Left colon (tissue), 2 donors: ENCODE data around the gene AACS. TPM values are rescaled to one million over a fixed set of nuclear protein-coding genes. Genes with fewer than 3 reads are reported as not detected.
A peak's percentile ranks its signal among the peaks of the same experiment; 100 is the strongest.
"Not testable (repeated sequence)": the region's sequence is repeated elsewhere in the genome, so short reads cannot be mapped to it uniquely, and the experiment has no call there.

Experiments used
- ATAC-seq: fragments of 200-7000 bp; cut with Tn5 transposase; one replicate; pipeline ENCODE4 v1.9.1; 2020; ENCODE audit warnings: mild to moderate bottlenecking, moderate library complexity
- DNase-seq, 2 donors: peaks; one replicate each; pipeline ENCODE4 v3.0.0-alpha.2; 2020
- intact Hi-C, 2 donors: fragments of 100-400 bp; cut with DNase I in 1 of 2; cut with micrococcal nuclease in 1 of 2; formaldehyde crosslinking; loops; one replicate each; pipeline versions ENCODE4 v1.11.2 to v1.14.0; 2022; cut with DNase I, micrococcal nuclease
- total RNA-seq, 2 donors: library from RNA; stranded (reverse); fragmentation: NEBNext Ultra II Directional; extraction: Animal tissue kit (Norgen Biotek cat#: 25700); gene quantifications; one replicate each; pipeline ENCODE4 v1.2.1, GENCODE V29; 2021
- donor health status: DM: no; HTN: no; CAD: no.
- donor health status: DM: yes; HTN: yes; CAD: no.

The AACS gene
- total RNA-seq, 2 donors from 2014 or later = 43.8 to 69.0 TPM

DNA sequence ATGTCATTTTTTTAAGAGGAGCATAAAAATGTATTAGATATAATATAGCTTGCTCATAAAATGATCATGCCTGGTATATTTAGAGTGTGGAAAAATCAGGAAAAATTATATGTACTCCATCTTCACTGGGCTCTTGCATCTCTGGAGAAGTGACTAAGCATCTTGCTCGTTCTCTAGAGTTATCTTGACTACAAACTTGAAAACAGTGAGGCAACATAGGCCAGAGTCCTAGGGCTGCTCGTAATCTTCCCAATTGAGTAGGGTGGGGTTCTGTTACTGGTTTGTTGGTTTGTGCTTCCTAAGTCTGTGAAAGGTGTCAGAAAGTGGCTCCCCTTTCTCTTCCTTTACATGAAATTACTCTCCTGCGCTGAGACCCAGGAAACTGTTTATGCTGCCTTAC is 46.2 kb downstream of the AACS start:
- intact Hi-C loops = no loop called here
- peak; percentile 68 for ATAC-seq
- DNase-seq = no peak

DNA sequence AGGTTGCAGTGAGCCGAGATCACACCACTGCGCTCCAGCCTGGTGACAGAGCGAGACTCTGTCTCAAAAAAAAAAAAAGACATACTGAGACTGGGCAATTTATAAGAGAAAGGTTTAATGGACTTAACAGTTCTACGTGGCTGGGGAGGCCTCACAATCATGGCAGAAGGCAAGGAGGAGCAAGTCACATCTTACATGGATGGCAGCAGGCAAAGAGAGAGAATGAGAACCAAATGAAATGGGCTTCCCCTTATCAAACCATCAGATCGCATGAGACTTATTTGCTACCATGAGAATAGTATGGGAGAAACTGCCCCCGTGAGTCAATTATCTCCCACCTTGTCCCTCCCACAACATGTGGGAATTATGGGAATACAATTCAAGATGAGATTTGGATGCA is 47.4 kb downstream of the AACS start:
- ATAC-seq, intact Hi-C loops, DNase-seq: not testable (repeated sequence)

DNA sequence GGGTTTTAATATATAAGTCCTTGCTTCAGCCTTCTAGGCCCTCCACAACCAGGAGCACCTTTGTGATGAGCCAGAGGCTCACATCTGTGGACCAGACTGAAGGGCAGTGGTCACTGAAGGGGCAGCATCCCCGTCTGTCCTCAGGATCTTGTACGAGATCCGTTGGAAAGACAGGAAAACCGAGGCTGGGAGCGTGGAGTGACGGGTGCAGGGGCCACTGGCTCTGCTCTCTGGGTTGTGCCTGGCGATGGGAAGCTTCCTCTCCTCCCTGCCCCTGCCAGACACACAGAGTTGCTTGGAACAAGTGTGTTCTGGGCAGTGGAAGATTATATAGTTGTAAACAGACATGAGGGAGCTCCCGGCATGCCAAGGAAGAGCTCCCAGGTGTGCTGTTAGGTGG is 48.0 kb downstream of the AACS start:
- ATAC-seq = no peak

DNA sequence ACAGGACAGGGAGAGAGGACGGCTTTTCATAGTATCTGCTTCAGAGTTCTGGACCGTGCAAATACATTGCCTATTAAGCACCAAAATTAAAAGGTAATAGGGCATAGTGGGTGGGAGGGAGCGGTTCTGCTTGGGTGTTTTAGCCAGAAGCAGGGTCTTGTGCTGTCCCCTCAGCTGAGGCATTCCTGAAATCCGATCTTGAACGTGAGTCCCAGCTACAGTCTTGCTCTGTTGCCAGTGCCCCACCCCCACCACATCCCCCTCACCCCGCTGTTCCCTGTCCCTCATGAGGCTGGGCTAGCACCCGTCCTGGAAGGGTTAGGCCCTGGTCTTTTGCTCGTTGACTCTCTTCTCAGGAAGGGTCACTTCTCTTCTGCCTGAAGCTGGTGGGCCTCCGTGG is 48.6 kb downstream of the AACS start:
- DNase-seq = no peak
- no peak for ATAC-seq
- intact Hi-C loops = no loop called here

More for the DNA sequence above, 48.0 kb downstream of the AACS start:
- intact Hi-C loops = no loop called here
- DNase-seq = no peak

DNA sequence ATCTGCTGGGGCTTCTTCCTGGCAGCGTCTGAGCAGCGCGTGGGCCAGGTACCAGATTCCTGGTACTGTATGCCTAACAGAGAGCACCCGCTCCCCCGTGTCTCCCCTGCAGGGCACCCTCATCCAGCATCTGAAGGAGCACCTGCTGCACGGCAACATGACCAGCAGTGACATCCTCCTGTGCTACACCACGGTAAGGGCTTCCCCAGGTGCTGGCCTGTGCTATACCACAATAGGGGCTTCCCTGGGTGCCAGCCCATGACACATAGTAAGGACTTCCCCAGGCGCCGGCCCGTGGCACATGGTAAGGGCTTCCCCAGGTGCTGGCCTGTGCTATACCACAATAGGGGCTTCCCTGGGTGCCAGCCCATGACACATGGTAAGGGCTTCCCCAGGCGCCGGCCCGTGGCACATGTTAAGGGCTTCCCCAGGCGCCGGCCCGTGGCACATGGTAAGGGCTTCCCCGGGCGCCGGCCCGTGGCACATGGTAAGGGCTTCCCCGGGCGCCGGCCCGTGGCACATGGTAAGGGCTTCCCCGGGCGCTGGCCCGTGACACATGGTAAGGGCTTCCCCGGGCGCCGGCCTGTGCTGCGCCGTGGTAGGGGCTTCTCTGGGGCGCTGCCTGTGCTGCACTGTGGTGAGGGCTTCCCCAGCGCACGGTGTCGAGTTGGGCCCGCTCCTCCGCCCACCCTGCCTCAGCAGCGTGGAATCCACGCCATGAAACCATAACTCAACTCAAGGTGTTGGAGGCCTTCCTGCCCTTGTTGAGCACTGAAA is 49.3 kb downstream of the AACS start:
- intact Hi-C loops = no loop called here
- ATAC-seq (no peak), DNase-seq (no peak)

DNA sequence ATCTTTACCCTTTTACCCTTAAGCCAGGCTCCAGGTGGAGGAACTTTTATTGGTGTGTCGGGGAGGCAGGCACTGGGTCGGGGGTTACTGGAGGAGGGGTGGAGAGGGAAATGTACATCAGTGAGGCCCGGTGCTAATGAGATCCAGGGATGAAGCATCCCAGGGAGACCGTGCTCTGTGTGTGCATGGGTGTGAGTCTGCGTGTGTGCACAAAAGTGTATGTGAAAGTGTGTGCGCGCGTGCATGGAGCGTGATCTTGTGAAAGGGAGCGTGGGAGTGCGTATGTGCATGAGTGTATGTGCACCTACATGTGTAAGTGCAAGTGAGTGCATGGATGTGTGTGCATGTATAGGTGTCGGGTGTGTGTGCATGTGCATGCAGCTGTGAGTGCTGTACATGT is 55.3 kb downstream of the AACS start:
- intact Hi-C loops = no loop called here
- no peak for DNase-seq
- ATAC-seq = peak; percentile 24

DNA sequence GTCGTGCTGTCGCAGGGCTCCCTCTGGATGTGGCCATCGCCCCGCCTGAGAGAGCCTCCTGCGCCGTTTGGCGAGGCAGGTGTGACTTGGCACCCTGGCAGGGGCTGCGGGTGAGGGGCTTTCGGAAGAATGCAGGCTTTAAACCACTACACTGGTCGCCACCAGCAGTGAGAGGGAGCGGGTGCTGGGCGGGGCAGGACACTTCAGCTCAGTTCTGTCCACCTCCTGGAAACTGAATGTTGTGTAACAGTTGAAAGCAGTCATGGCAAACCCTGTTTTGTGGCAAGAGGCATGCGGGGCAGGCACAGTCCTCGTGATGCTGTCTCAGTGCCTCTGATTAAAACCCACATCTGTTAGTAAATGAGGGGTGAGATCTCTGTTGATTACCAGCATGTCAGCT is 55.9 kb downstream of the AACS start:
- peak; percentile 17 for ATAC-seq
- intact Hi-C loops = no loop called here
- peak in 1 of 2 donors; percentile 19 for DNase-seq

DNA sequence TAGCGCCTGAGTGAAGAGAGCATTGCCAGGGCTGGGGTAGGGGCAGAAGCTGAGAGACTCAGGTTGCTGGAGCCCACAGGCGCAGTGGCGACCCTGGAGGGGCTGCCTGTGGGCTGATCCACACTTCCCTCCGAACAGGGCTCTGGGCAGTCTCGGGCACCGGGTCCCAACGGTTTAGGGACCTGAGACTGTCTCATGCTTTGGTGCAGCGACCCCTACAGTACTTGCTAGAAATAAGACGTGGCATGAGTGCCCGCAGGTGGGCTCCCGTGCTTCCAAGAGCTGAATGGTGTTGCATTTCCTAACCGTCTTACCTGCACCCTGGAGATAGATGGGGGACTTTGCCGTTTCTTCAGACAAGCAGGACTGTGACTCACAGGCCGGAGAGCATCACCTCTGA is 57.4 kb downstream of the AACS start:
- ATAC-seq (no peak), DNase-seq (no peak)
- intact Hi-C loops = no loop called here

DNA sequence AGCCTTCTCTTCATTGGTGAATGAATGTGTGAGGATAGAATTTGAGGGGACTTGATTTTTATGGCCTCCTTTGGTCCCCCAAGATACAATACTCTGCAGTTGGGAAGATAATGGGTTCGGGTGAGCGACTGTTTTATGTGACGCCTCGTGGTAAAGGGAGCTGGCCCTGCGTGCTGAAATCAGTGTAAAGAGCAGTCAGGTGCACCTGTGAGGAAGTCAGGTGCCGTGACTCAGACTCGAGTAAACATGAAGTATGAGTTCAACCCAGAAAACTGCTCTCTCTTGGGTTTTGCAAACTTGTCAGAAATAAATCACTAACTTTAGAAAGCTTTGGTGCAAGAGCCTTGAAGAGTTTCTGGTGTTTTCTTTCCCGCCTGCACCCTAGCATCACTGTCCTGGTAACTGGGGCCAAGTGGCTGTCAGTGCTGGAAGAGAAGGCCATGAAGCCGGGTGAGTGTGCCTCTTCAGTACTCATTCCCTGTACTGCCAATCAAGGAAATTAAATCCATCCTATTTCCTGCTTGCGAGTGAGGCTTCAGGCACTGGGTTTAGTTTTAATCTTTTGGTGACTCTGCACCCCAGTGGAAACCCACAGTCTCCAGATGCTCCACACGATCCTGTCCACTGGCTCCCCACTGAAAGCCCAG is 59.2 kb downstream of the AACS start:
- peak; percentile 43 to 68 for DNase-seq
- peak; percentile 81 for ATAC-seq
- intact Hi-C loops = no loop called here

DNA sequence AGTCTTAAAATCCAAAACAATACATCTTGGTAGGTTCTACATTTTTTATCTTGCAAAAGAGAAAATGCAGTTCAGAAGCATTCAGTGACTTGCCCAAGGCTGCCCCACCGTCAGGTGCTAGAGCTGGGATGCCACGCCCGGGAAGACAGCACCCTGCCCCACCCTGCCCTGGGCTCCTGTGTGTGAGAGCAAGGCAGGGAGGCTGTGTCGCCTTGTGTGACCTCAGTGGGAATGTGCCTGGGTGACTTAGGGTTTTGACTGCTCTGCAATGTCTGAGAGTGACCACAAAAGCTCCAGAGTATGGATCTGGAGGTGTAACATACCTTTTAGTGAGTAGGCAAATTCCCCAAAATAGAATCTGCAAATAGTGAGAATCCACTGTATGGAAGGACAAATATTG is 60.0 kb downstream of the AACS start:
- peak; percentile 77 to 82 for DNase-seq
- intact Hi-C loops = no loop called here
- ATAC-seq = peak; percentile 88

DNA sequence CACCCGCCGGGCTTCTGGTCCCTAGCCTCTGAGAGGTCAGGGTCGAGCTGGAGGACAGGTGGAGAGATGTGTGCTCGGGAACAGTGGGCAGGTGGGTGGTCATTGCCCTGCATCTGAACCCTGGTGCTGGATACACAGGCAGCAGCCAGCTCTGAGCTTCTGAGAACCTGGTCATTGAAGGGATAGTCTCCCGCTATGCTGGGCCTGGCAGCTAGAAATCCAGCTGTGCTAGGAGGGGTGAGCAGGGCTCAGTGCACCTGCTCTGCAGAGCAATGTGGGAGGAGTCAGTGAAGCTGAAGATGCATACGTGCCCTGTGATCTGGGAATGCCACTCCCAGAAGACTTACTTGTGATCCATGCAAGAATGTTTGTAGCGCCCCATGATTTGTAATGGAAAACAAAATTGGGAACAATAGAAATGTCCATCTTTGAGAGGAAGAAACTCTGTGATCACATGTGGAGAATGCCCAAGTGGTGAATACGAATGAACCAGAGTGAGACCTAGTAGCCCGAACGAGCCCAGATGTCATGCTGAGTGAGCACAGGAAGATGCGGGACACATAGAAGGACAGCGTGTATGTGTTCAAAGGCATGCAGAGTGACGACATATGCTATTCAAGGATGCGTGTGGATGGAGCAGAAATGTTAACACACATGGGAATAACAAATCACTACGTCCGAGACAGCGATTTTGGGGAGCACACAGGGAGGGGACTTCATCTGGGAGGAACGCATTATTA is 63.4 kb downstream of the AACS start:
- ATAC-seq = no peak
- intact Hi-C loops = no loop called here
- no peak for DNase-seq

DNA sequence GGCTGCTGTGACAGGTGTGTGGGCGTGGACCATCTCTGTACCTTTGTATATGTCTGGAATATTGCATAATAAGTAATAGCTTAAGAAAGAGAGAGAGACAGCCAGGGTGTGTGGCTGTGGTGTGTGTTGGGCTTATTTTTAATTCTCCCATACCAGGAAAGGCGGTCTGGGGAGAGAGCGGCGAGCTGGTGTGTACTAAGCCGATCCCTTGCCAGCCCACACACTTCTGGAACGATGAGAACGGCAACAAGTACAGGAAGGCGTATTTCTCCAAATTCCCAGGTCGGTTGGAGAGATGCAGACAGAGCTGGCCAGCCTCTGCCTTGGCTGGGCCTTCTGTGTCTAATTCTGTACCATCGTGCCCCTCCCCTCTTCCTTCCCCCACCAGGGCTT is 63.9 kb downstream of the AACS start:
- no peak for ATAC-seq
- intact Hi-C loops = no loop called here

DNA sequence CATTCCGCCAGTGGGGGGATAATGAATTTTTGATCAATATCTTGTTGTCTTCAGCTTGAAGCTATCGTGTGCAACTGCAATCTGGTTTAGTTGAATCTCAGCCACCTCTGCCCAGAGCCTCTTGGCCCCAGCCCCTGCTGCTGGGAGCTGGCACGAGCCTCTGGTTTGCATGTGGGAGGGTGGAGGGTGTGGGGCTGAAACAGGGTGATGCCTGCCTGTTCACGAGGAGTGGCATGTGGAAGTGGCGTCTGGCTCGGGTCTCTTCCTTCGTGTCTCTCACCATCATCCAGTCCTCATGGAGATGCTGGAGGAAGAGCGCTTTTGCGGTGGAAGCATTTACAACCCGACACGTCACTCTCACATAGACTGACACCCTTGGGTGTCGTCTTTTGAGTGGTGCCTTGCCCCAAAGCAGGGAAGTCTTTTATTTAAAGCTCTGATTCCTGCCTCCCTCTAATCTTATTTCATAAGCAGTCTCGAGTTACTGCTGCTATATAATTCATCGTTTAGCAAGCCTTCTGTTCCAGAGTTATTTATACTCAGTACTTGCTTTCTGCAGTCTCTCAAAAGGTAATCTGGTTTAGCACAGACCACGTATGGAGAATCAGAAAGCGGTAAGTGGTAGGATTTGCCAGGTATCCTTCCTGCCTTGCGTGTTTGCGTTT is 64.5 kb downstream of the AACS start:
- no peak for ATAC-seq
- intact Hi-C loops = no loop called here
- DNase-seq = no peak

More for the DNA sequence above, 63.9 kb downstream of the AACS start:
- DNase-seq = no peak

DNA sequence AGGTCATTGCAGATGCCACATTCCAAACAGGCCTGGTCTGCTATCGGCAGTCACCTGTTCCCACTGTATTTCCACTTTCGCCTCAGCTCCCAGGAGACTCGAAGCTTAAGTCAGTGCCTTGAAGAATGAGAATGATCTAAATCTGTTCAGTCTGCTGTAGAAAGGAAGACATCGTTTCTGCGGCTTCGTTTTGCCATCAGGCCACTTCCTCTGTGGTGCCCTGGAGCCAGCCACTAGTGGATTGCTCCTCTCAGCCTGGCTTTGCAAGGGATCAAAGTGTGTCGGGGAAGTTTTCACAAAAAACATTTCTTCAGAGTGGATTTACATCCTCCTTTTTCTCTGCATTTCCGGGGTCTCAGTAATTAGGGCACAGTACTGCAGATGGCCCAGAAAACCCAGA is 66.7 kb downstream of the AACS start:
- ATAC-seq = no peak
- intact Hi-C loops = no loop called here
- DNase-seq = no peak

DNA sequence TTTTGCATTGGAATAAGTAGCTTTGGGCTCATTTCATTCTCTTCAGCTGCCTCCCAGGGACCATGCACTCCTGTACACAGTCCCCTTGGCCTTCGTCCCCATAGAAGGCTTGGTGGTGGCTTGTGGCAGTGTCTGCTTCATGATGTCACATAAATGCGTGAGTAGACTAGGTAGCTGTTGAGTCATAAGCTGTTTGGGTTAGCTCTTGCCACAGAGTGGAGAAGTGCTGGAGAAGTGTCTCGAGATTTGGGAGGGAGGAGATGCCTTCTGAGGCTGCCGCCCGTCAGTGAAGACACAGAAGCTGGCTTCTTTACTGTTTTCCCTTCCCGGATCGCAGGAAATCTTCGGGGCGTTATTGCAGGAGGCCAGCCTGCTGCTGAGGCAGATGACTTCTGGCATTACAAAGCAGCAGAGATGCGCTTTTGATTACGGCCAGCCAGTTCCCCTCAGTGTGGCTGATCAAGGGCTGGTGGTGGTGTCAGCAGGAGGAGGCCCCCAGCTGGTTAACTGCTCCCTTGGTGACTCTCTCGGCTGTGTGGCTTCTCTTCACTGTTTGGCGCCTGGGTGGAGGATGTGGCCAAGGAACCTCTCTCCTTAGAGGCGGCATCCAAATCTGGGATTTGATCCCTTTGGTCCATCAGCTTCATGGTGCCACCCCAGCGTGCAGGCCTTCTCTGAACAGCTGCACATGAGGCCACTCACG is 67.6 kb downstream of the AACS start:
- ATAC-seq = no peak
- intact Hi-C loops = no loop called here

DNA sequence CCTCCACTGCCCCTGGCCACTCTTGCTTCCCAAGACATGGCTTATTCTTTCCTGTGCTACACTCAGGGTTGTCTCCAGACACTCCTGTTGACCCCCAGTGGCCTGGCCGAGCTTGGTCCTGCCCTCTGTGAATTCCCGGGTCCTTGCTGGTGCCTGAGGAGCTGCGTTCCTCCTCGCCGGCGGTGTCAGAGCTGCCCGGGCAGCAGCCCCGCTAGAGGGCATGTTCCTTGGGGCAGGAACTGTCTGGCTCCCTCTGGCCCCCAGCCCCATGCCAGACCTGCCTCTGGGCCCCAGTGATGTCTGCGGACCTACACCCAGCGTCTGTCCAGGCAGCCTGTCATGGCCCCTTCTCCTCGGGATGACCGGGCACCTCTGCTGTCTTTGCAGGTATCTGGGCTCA is 68.4 kb downstream of the AACS start:
- ATAC-seq (no peak), DNase-seq (no peak)
- intact Hi-C loops = no loop called here

More for the DNA sequence above, 67.6 kb downstream of the AACS start:
- no peak for DNase-seq

DNA sequence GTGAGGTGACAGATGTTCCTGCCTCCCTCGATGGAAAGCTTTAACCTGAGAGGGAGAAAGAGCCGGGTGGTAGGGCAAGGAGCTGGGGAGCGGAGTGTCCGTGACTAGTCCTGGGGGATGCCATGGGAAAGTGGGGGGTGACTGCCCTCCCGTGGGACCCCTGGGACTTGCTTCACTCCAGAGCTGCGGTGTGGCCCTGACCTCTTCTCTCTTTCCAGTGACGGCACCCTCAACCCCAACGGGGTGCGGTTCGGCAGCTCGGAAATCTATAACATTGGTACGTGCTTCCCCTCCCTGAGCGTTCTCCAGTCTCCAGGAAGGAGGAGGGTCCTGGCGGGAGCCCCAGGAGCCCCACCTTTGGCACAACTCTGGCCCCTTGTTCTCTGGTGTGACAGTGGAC is 69.3 kb downstream of the AACS start:
- DNase-seq = no peak

DNA sequence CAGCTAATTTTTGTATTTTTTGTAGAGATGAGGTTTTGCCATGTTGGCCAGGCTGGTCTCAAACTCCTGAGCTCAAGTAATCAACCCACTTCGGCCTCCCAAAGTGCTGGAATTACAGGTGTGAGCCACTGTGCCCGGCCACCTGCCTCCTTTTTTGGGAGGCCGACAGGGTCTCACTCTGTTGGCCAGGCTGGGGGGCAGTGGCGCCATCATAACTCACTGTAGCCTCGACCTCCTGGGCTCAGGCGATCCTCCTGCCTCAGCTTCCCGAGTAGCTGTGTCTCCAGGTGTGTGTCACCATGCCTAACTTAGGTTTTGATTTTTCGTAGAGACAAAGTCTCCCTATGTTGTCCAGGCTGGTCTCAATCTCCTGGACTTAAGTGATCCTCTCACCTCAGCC is 70.7 kb downstream of the AACS start:
- intact Hi-C loops = no loop called here
- ATAC-seq (no peak), DNase-seq (no peak)

More for the DNA sequence above, 69.3 kb downstream of the AACS start:
- no peak for ATAC-seq
- intact Hi-C loops = no loop called here

DNA sequence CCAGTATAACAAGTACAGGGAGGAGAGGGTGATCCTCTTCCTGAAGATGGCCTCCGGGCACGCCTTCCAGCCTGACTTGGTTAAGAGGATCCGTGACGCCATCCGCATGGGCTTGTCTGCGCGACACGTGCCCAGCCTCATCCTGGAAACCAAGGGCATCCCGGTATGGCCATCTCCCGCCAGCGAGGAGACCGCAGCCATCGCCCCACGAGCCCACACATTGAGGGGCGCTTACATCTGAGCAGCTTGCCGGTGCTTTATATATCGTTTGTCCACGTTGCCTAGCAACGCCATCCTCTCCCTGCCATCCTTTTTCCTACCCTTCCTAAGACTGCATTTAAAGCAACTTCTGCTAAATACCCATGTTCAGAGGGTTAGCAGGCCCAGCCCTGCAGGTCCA is 71.5 kb downstream of the AACS start:
- DNase-seq (no peak), ATAC-seq (no peak)
- intact Hi-C loops = no loop called here
